HEK293 (cell line): ENCODE data around the gene OR7G1.
A peak's percentile ranks its signal among the peaks of the same experiment; 100 is the strongest.

ENCODE experiments used
- TCF7L2 ChIP-seq: IDR thresholded peaks from 2 replicates; pipeline ENCODE4 v1.6.1; 2011; ENCODE audit warnings: low read depth, mild to moderate bottlenecking, inconsistent platforms, low read length, moderate library complexity, borderline replicate concordance
- ZBTB10 ChIP-seq: fragments of 450-650 bp; formaldehyde crosslinking; IDR thresholded peaks from 2 replicates; pipeline ENCODE4 v1.5.1; 2016; ENCODE audit warnings: missing biosample characterization, missing genetic modification characterization
- ZNF561 ChIP-seq: fragments of 450-650 bp; IDR thresholded peaks from 2 replicates; pipeline ENCODE4 v1.5.1; 2018; ENCODE audit warnings: missing biosample characterization, missing genetic modification characterization, borderline replicate concordance
- ZSCAN18 ChIP-seq: fragments of 450-650 bp; formaldehyde crosslinking; IDR thresholded peaks from 2 replicates; pipeline ENCODE4 v1.5.1; 2016; ENCODE audit warnings: missing biosample characterization, missing genetic modification characterization

GRCh38 chr19:9140159-9140874 lies 24.8 kb upstream of the OR7G1 start, which contains the start of gene ZNF317:
- TF ChIP-seq ZBTB10 (tag by site-specific recombination) (peak; percentile 80), TCF7L2 (no peak), ZSCAN18 (tag by site-specific recombination) (no peak), ZNF561 (no peak)
